ENCODE results near the gene PACSIN3.

The PACSIN3 gene

DNA sequence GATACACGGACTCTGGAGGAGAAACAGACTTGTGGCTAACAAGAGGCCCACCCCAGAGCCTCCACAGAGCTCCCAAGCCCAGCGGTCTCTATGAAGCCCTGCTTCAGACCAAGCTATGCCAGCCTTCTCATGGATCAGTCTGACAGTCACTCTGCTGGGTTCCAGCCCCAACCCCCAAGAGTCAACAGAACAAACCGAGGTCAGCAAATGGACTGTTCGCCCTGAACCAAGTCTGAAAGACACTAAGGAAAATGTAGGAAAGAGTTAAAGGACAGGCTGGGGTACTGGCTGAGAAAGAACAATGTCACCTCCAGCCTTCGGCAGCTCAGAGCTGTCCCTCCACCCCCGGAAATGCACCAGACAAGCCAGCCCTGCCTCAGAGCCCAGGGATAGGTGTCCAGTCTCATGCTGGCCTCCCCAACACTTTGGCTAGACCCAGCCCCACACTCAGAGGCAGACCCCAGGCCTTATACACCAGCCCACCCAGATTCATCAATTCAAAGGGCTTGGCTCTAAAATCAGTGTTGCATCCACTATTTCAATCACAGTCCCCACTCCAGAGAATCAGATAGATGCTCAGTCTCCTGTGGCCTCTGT lies 13.4 kb downstream of the PACSIN3 start:
- no peak overlapping the region for H3K27ac ChIP-seq
- TF ChIP-seq ZFX (IDR thresholded peaks at IDR 0.05): no peak
- TF ChIP-seq, protein P1, sequence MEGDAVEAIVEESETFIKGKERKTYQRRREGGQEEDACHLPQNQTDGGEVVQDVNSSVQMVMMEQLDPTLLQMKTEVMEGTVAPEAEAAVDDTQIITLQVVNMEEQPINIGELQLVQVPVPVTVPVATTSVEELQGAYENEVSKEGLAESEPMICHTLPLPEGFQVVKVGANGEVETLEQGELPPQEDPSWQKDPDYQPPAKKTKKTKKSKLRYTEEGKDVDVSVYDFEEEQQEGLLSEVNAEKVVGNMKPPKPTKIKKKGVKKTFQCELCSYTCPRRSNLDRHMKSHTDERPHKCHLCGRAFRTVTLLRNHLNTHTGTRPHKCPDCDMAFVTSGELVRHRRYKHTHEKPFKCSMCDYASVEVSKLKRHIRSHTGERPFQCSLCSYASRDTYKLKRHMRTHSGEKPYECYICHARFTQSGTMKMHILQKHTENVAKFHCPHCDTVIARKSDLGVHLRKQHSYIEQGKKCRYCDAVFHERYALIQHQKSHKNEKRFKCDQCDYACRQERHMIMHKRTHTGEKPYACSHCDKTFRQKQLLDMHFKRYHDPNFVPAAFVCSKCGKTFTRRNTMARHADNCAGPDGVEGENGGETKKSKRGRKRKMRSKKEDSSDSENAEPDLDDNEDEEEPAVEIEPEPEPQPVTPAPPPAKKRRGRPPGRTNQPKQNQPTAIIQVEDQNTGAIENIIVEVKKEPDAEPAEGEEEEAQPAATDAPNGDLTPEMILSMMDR (conservative IDR thresholded peaks at IDR 0.05): no peak

DNA sequence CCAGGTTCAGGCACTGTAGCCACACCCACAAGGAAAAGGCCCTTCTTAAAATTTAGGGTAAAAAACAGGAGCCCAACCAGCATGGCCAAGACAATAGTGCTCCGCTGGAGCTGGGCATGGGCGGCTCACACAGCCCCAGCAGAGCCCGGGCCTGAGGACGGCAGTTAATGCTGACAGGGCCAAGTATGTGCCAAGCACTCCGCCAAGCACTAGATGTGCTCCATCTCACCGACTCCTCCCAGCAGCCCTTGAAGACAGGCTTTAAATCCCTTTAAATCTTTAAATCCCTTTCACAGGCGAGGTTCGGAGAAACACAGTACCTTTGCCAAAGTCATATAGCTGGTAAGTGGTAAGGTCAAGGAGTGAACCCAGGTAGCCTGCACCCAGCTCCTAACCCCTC lies 14.4 kb downstream of the PACSIN3 start:
- no peak overlapping the region for H3K27ac ChIP-seq
- TF ChIP-seq ZFX (IDR thresholded peaks at IDR 0.05): no peak
- TF ChIP-seq, protein P1 (conservative IDR thresholded peaks at IDR 0.05): no peak

DNA sequence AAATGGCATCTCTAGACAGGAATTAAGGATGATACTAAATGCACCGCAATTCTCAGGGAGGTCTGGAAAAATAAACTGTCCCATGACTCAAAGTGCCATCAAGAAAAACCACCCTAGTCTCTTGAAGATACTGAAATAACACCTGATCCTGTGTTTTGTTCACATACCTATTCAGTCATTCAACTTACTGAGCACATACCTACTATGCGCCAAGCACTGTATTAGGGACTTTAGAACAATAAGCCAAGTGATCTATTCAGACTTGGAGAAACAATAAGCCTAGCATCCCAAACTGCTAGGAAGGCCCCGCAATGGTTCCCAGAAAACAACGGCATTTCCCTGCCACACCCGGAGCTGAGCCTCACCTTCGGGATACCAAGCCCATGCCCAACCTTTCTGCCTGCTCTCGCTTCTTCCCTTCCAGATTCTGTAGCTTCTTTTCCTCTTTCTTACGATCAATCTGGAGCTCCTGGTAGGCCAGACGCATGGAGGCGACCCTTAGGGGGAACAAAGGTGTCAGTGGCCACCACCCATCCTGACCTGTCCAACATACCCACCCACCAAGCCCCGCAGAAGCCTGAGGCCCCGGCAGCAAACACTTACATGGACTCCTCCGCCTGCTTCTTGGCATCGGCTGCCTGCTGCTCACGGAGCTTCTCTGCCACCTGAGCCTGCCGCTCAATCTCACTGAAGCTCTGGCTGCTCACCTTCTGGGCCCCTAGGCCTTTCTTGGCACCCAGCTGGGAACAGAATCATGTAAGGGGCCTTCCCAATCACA lies 15.0 kb downstream of the PACSIN3 start:
- TF ChIP-seq, protein P1 (conservative IDR thresholded peaks at IDR 0.05): no peak
- no peak for TF ChIP-seq ZFX (IDR thresholded peaks at IDR 0.05)

DNA sequence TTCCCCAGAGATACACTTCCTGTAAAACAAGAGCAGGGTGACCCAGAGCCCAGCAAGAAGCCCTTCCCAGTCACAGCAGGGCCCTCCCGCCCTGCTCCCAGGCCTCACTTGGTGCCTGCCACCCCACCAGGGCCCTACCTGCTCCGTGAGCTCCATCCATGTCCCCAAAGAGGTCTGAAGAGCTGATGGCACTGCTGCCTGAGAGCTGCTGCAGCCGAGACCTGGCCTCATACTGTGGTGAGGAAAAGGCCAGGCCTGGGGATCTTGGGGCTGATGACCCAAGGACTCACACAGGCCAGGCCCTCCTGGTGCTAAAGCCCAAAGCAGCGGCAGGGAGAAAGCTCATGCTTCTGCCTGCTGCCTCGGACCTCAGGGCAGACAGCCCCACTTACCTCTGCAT lies 19.9 kb downstream of the PACSIN3 start:
- TF ChIP-seq, protein P1 (conservative IDR thresholded peaks at IDR 0.05): no peak
- no peak for TF ChIP-seq ZFX (IDR thresholded peaks at IDR 0.05)
- H3K27ac ChIP-seq: no peak overlapping the region

More for the DNA sequence above, 15.0 kb downstream of the PACSIN3 start:
- no peak overlapping the region for H3K27ac ChIP-seq

DNA sequence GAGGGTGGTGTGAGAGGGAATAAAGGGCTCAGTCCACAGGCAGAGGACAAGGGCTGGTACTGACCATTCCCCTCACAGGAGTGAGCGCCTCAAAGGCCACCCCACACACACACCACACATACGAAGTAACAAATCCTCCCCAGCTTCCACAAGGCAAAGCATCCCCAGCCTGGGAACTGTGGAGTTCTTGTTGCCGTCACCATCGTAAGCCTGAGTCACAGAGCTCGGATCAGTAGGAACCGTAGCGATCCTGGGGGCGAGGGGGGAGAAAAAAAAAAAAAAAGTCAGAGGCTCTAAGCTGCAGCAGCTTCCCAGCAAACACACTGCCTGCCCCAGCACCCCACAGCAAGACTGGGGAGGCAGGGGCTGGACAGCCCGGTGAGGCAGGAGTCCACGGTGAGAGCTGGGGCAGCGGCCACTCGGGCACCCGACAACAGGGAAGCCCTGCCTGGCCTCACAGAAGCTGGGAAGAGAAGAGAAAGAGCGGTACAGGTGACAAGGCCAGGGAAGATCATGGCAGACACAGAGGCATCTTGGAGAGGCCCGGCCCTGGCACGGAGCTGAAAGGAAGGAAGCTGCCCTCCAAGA lies 20.9 kb downstream of the PACSIN3 start:
- TF ChIP-seq, protein P1 (conservative IDR thresholded peaks at IDR 0.05): no peak
- TF ChIP-seq ZFX (IDR thresholded peaks at IDR 0.05): no peak
- no peak overlapping the region for H3K27ac ChIP-seq

DNA sequence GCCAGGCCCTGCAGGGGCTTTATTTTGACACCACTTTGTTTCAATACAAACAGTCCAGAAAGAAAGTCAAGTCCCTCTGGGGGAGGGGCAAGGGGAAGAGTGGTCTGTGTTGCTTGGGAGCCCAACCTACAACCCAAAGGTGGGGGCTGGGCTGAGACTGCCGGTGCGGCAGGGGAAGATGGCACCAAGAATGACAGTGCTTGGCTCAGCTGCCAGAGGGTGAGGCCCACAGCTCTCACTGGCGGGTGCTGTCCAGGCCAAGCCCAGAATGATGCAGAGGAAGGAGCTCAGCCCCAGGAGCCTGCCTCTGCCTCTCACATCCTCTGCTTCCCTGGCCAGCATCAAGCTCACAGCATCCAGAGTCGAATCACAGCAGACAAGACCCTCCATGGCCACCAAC lies 21.9 kb downstream of the PACSIN3 start:
- no peak overlapping the region for H3K27ac ChIP-seq
- no peak for TF ChIP-seq ZFX (IDR thresholded peaks at IDR 0.05)
- TF ChIP-seq, protein P1 (conservative IDR thresholded peaks at IDR 0.05): no peak

DNA sequence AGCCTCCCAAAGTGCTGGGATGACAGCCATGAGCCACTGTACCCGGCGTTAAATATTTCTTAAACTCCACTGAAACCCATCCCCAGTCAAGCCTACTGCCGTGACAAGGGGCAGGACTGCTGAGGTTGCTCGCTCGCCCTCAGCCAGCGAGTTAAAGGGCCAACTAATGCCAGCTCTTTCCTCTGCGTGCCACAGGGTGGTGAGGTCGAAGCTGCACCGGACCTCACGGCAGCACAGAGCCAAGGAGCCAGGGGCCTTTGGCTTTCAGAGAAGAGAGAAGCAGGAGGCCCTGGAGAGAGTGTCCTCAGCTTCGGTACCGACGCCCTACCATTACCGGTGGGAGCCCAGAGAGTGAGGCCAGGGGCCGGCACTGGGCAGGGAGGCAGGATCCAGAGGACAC lies 22.3 kb downstream of the PACSIN3 start:
- TF ChIP-seq, protein P1 (conservative IDR thresholded peaks at IDR 0.05): no peak
- TF ChIP-seq ZFX (IDR thresholded peaks at IDR 0.05): no peak
- H3K27ac ChIP-seq: no peak overlapping the region
